Right lobe of liver (tissue), 6 donors: ENCODE measurements around the gene PRR12. TPM values are rescaled to one million over a fixed set of nuclear protein-coding genes. Genes with fewer than 3 reads are reported as not detected.

Experiments
- ATAC-seq, 4 donors: fragments of 200-7000 bp; cut with Tn5 transposase; one replicate each; pipeline ENCODE4 v1.9.1; 2020; ENCODE audit warnings: mild to moderate bottlenecking in 4 of 4, moderate library complexity in 4 of 4
- DNase-seq, 3 donors: peaks; one replicate each; pipeline ENCODE4 v3.0.0-alpha.2; 2020
- H3K27ac ChIP-seq, 3 donors: fragments of 200-600 bp; one replicate each; pipeline ENCODE4 v1.8.0; 2022
- H3K27me3 ChIP-seq, 2 donors: fragments of 200-600 bp; one replicate each; pipeline ENCODE4 v1.8.0; 2022
- H3K36me3 ChIP-seq, 4 donors: fragments of 200-600 bp; sonication (generic) in 1 of 4; one replicate each; pipeline versions ENCODE4 v1.5.1 to v1.8.0; 2017 to 2022; ENCODE audit warnings: control low read depth in 1 of 4
- H3K4me1 ChIP-seq, 4 donors: fragments of 200-600 bp; sonication (generic) in 1 of 4; one replicate each; pipeline versions ENCODE4 v1.5.1 to v1.8.0; 2017 to 2022; ENCODE audit warnings: control low read depth in 1 of 4
- H3K4me3 ChIP-seq, 3 donors: fragments of 200-600 bp; one replicate each; pipeline ENCODE4 v1.8.0; 2022
- H3K9me3 ChIP-seq, 4 donors: fragments of 200-600 bp; sonication (generic) in 1 of 4; one replicate each; pipeline versions ENCODE4 v1.5.1 to v1.8.0; 2017 to 2022; ENCODE audit warnings: control low read depth in 1 of 4
- POLR2A ChIP-seq: fragments of 450-650 bp; IDR thresholded peaks from one replicate; pipeline ENCODE4 v1.6.1; 2017; ENCODE audit warnings: antibody characterized with exemption, mild to moderate bottlenecking
- WGBS: methylation state at CpG from one replicate; pipeline ENCODE4 v1.1.6; 2018; ENCODE audit warnings: low coverage, low lambda C conversion rate; ENCODE audit not compliant: insufficient coverage; ENCODE audit errors: missing lambda C conversion rate; 5-methylcytosine and 5-hydroxymethylcytosine counted together
- intact Hi-C, 2 donors: fragments of 100-400 bp; cut with DNase I; formaldehyde crosslinking; loops; one replicate each; pipeline versions ENCODE4 v1.11.2 to v1.14.1; 2022
- total RNA-seq, 6 experiments: library from RNA; depleted of rRNA in 2 of 6; stranded (reverse); fragments of >200 nt in 2 of 6; fragmentation: NEBNext Ultra II Directional in 3 of 6; extraction: Animal tissue kit (Norgen Biotek cat#: 25700) in 3 of 6; gene quantifications; one replicate each; pipeline versions ENCODE4 v1.1.0 to v1.2.4, GENCODE V29; 2016 to 2023
- TF ChIP-seq, protein P1 (sequence below), 4 donors: fragments of 200-600 bp in 3 of 4; fragments of 450-650 bp in 1 of 4; IDR thresholded peaks; one replicate each; pipeline versions ENCODE4 v1.5.1 to v1.8.0; 2016 to 2022; ENCODE audit warnings: antibody characterized with exemption in 4 of 4, mild to moderate bottlenecking in 2 of 4
- donor health status: DM: no; HTN: yes; CAD: no.
- donor health status: DM: no; HTN: no; CAD: no.
- donor health status: DM: no; HTN: no; CAD: no.
- donor health status: DM: no; HTN: yes; CAD: no.
- donor health status: DM: no; HTN: yes; CAD: no.

Gene PRR12
- total RNA-seq, 6 experiments from 2014 or later, result 4.0 to 8.5 (median 5.5) TPM

DNA sequence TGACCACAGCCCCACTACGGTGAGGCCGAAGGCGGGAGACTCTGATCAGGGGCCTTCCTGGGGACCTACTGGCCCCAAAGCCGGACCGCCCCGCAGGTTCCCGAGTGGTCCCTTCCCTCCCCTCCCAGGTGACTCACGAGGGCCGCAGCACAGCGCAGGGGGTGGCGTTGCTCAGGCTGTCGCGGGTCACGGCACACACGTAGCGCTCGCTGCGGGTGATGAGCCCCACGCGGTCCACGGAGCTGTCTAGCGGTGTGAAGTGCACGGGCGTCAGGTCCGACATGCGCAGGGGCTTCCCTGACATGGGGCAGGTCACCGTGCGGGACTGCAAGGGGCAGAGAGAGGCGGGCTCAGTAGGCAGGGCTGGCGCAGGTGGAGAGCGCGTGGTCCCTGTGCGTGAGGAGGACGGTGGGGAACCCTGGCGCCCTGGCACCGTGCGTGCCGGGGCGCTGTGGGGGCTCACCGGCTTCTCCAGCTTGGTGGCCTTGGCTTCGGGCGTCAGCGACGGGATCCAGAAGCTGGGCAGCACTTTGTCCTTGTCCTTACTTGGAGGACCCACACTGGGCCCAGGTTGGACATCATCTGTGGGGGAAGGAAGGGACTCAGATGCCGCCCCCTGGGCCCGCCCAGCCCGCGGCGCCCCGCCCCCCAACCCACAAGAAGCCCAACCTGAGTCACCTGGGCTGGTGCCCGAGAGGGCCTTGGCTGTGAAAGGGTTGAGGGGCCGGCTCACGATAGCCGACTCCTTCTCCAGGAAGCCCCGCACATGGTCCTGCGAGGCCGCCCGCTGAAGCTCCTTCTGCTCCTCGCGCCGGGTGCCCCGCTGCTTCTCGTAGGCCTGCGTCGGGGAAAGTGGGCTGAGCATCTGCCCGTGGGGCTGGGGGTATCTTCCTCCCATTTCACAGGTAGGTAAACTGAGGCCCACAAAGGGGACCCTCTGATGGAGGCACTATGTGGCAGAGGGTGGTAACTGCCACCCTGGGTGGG is 34.3 kb upstream of the PRR12 start:
- peaks cover 0 to 18% (median 0%) of the 10 kb centered on the region in 4 donors for H3K4me1 ChIP-seq
- DNase-seq (no peak), ATAC-seq (no peak)
- TF ChIP-seq POLR2A, result no peak
- TF ChIP-seq, protein P1, sequence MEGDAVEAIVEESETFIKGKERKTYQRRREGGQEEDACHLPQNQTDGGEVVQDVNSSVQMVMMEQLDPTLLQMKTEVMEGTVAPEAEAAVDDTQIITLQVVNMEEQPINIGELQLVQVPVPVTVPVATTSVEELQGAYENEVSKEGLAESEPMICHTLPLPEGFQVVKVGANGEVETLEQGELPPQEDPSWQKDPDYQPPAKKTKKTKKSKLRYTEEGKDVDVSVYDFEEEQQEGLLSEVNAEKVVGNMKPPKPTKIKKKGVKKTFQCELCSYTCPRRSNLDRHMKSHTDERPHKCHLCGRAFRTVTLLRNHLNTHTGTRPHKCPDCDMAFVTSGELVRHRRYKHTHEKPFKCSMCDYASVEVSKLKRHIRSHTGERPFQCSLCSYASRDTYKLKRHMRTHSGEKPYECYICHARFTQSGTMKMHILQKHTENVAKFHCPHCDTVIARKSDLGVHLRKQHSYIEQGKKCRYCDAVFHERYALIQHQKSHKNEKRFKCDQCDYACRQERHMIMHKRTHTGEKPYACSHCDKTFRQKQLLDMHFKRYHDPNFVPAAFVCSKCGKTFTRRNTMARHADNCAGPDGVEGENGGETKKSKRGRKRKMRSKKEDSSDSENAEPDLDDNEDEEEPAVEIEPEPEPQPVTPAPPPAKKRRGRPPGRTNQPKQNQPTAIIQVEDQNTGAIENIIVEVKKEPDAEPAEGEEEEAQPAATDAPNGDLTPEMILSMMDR (IDR thresholded peaks at IDR 0.05), result no peak
- no peaks in the 10 kb centered on the region for H3K27me3 ChIP-seq
- intact Hi-C loops, result no loop called here
- H3K27ac ChIP-seq, result no peak overlapping the region
- WGBS, result no CpG with 5 or more reads among the region's 66 CpGs
- H3K36me3 ChIP-seq, result peaks cover 0 to 28% (median 12%) of the 10 kb centered on the region in 4 donors
- no peaks in the 10 kb centered on the region for H3K9me3 ChIP-seq
- H3K4me3 ChIP-seq, result no peak overlapping the region

GRCh38 chr19:49557641-49558325 is 33.2 kb upstream of the PRR12 start:
- Histone ChIP-seq H3K36me3 (peaks cover 0 to 28% (median 12%) of the 10 kb centered on the region in 4 donors), H3K9me3 (no peaks in the 10 kb centered on the region), H3K27me3 (no peaks in the 10 kb centered on the region), H3K4me3 (no peak overlapping the region), H3K27ac (no peak overlapping the region), H3K4me1 (peaks cover 0 to 18% (median 0%) of the 10 kb centered on the region in 4 donors)
- WGBS, result 92% methylated on average over 11 of the region's 18 CpGs
- ATAC-seq (no peak), DNase-seq (no peak)
- TF ChIP-seq POLR2A, result no peak
- TF ChIP-seq, protein P1 (IDR thresholded peaks at IDR 0.05), result no peak
- intact Hi-C loops, result no loop called here

- Histone ChIP-seq H3K27me3 (no peaks in the 10 kb centered on the region), H3K9me3 (no peaks in the 10 kb centered on the region), H3K4me3 (no peak overlapping the region), H3K36me3 (peaks cover 0 to 28% (median 12%) of the 10 kb centered on the region in 4 donors), H3K27ac (no peak overlapping the region), H3K4me1 (peaks cover 0 to 17% (median 0%) of the 10 kb centered on the region in 4 donors)
- no peak for DNase-seq
- TF ChIP-seq POLR2A, result no peak
- TF ChIP-seq, protein P1 (IDR thresholded peaks at IDR 0.05), result no peak
- 45% methylated on average over 2 of the region's 7 CpGs for WGBS
- intact Hi-C loops, result no loop called here
- no peak for ATAC-seq
Observed at GRCh38 chr19:49558591-49558990, 32.4 kb upstream of the PRR12 start.

DNA sequence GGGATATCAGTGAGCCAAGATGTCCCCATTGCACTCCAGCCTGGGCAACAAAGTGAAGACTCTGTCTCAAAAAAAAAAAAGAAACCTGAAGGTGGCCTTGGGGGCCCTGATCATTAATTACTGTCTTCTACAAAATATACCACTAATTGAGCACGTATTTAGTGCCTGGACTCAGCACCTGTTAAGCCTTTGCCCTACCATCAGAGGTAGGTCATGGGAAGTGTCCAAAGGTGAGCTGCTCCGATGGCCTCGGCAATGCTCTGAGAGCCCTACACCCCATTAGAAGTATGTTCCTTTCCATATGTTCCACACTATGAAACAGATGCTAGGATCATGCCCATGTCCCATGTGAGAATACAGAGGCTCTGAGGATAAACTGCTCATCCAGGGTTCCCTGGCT is 31.5 kb upstream of the PRR12 start:
- intact Hi-C loops, result no loop called here
- DNase-seq (no peak), ATAC-seq (no peak)
- peaks cover 0 to 28% (median 12%) of the 10 kb centered on the region in 4 donors for H3K36me3 ChIP-seq
- H3K27me3 ChIP-seq, result no peaks in the 10 kb centered on the region
- H3K4me3 ChIP-seq, result no peak overlapping the region
- H3K9me3 ChIP-seq, result no peaks in the 10 kb centered on the region
- WGBS, result 67% methylated on average over 3 of the region's 3 CpGs
- TF ChIP-seq POLR2A, result no peak
- TF ChIP-seq, protein P1 (IDR thresholded peaks at IDR 0.05), result no peak
- no peak overlapping the region for H3K27ac ChIP-seq
- peaks cover 0 to 13% (median 0%) of the 10 kb centered on the region in 4 donors for H3K4me1 ChIP-seq
